Measurements from ENCODE around the gene ACACA.
A peak's percentile ranks its signal among the peaks of the same experiment; 100 is the strongest.

Gene ACACA

GRCh38 chr17:37062021-37062420, 344.6 kb downstream of the ACACA start (continued):
- TF ChIP-seq ZBTB11 (tag by site-specific recombination; conservative IDR thresholded peaks at IDR 0.05; ENCODE audit: low read depth) (no peak), ZNF248 (tag by site-specific recombination; IDR thresholded peaks at IDR 0.05) (no peak), ZNF639 (tag by site-specific recombination; IDR thresholded peaks at IDR 0.05) (no peak)
- TF ChIP-seq, protein P1, sequence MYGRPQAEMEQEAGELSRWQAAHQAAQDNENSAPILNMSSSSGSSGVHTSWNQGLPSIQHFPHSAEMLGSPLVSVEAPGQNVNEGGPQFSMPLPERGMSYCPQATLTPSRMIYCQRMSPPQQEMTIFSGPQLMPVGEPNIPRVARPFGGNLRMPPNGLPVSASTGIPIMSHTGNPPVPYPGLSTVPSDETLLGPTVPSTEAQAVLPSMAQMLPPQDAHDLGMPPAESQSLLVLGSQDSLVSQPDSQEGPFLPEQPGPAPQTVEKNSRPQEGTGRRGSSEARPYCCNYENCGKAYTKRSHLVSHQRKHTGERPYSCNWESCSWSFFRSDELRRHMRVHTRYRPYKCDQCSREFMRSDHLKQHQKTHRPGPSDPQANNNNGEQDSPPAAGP (tag by site-specific recombination; IDR thresholded peaks at IDR 0.05), result no peak

- Histone ChIP-seq H3K9me3 (ENCODE audit: control insufficient read depth, insufficient read depth, low read depth, low read length) (no peaks in the 10 kb centered on the region), H3K36me3 (ENCODE audit: control insufficient read depth in 2 of 2, insufficient read depth in 1 of 2, low read length in 2 of 2) (peaks cover 6 to 9% of the 10 kb centered on the region in 2 experiments; a peak in 2 of 3 replicates), H3K4me3 (ENCODE audit: low read depth, low read length) (no peak overlapping the region), H3K27ac (ENCODE audit: extremely low read depth, low read depth, low read length) (no peak overlapping the region), H3K4me1 (ENCODE audit: control insufficient read depth, insufficient read depth, low read length) (no peaks in the 10 kb centered on the region)
- CTCF ChIA-PET, result interaction anchor here (2.9 kb wide), 1 partner anchor 14 kb away, joined by 16 read pairs; no protein-coding TSS in a partner anchor
- TF ChIP-seq, protein P1 (tag by site-specific recombination; IDR thresholded peaks at IDR 0.05), result no peak
- TF ChIP-seq SCRT1 (tag by site-specific recombination; IDR thresholded peaks at IDR 0.05; ENCODE audit: borderline replicate concordance), result no peak
- POLR2A ChIA-PET, result no interaction called here
Measured at GRCh38 chr17:37060928-37061327, 345.7 kb downstream of the ACACA start.

GRCh38 chr17:37060094-37060493, 346.5 kb downstream of the ACACA start:
- Histone ChIP-seq H3K4me3 (ENCODE audit: low read depth, low read length) (no peak overlapping the region), H3K27ac (ENCODE audit: extremely low read depth, low read depth, low read length) (no peak overlapping the region), H3K4me1 (ENCODE audit: control insufficient read depth, insufficient read depth, low read length) (no peaks in the 10 kb centered on the region), H3K36me3 (ENCODE audit: control insufficient read depth in 2 of 2, insufficient read depth in 1 of 2, low read length in 2 of 2) (peaks cover 6 to 13% of the 10 kb centered on the region in 2 experiments; a peak in 2 of 3 replicates), H3K9me3 (ENCODE audit: control insufficient read depth, insufficient read depth, low read depth, low read length) (no peaks in the 10 kb centered on the region)
- POLR2A ChIA-PET, result interaction anchor here (0.6 kb wide), 1 partner anchor 11 kb away, joined by 7 read pairs; no protein-coding TSS in a partner anchor
- TF ChIP-seq, protein P2, sequence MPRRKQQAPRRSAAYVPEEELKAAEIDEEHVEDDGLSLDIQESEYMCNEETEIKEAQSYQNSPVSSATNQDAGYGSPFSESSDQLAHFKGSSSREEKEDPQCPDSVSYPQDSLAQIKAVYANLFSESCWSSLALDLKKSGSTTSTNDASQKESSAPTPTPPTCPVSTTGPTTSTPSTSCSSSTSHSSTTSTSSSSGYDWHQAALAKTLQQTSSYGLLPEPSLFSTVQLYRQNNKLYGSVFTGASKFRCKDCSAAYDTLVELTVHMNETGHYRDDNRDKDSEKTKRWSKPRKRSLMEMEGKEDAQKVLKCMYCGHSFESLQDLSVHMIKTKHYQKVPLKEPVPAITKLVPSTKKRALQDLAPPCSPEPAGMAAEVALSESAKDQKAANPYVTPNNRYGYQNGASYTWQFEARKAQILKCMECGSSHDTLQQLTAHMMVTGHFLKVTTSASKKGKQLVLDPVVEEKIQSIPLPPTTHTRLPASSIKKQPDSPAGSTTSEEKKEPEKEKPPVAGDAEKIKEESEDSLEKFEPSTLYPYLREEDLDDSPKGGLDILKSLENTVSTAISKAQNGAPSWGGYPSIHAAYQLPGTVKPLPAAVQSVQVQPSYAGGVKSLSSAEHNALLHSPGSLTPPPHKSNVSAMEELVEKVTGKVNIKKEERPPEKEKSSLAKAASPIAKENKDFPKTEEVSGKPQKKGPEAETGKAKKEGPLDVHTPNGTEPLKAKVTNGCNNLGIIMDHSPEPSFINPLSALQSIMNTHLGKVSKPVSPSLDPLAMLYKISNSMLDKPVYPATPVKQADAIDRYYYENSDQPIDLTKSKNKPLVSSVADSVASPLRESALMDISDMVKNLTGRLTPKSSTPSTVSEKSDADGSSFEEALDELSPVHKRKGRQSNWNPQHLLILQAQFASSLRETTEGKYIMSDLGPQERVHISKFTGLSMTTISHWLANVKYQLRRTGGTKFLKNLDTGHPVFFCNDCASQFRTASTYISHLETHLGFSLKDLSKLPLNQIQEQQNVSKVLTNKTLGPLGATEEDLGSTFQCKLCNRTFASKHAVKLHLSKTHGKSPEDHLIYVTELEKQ (tag by site-specific recombination; IDR thresholded peaks at IDR 0.05; ENCODE audit: borderline replicate concordance), result no peak
- TF ChIP-seq ZNF629 (tag by site-specific recombination; IDR thresholded peaks at IDR 0.05) (peak; percentile 44; the same call in 1 of the 2 replicates), ZNF623 (tag by site-specific recombination; IDR thresholded peaks at IDR 0.05) (no peak), ZBTB21 (tag by site-specific recombination; IDR thresholded peaks at IDR 0.05) (0 out of 2 replicates have a peak, but pooled peaks have one; percentile 14)
- TF ChIP-seq, protein P3, sequence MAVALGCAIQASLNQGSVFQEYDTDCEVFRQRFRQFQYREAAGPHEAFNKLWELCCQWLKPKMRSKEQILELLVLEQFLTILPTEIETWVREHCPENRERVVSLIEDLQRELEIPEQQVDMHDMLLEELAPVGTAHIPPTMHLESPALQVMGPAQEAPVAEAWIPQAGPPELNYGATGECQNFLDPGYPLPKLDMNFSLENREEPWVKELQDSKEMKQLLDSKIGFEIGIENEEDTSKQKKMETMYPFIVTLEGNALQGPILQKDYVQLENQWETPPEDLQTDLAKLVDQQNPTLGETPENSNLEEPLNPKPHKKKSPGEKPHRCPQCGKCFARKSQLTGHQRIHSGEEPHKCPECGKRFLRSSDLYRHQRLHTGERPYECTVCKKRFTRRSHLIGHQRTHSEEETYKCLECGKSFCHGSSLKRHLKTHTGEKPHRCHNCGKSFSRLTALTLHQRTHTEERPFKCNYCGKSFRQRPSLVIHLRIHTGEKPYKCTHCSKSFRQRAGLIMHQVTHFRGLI (tag by site-specific recombination; IDR thresholded peaks at IDR 0.05), result no peak
- TF ChIP-seq, protein P4, sequence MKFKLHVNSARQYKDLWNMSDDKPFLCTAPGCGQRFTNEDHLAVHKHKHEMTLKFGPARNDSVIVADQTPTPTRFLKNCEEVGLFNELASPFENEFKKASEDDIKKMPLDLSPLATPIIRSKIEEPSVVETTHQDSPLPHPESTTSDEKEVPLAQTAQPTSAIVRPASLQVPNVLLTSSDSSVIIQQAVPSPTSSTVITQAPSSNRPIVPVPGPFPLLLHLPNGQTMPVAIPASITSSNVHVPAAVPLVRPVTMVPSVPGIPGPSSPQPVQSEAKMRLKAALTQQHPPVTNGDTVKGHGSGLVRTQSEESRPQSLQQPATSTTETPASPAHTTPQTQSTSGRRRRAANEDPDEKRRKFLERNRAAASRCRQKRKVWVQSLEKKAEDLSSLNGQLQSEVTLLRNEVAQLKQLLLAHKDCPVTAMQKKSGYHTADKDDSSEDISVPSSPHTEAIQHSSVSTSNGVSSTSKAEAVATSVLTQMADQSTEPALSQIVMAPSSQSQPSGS (tag by site-specific recombination; IDR thresholded peaks at IDR 0.05; ENCODE audit: low read depth), result peak; percentile 63
- CTCF ChIA-PET, result interaction anchor here (2.9 kb wide), 1 partner anchor 13 kb away, joined by 16 read pairs; no protein-coding TSS in a partner anchor

Data from HEK293 (cell line).